Common myeloid progenitor, CD34-positive (primary cell): Measurements from ENCODE around the gene AKT3.
A peak's percentile ranks its signal among the peaks of the same experiment; 100 is the strongest.

Source experiments
- CTCF ChIA-PET: fragments of 350-600 bp; sonication (Branson Sonifier 250); formaldehyde crosslinking; loops from one replicate; lab custom pipeline; 2021; ENCODE audit warnings: antibody characterized with exemption; lab: Charles Lee
- POLR2A ChIA-PET: fragments of 350-600 bp; sonication (Branson Sonifier 250); formaldehyde crosslinking; loops from one replicate; lab custom pipeline; 2021; ENCODE audit warnings: antibody characterized with exemption; lab: Charles Lee
- DNase-seq, 3 donors: peaks; one replicate each; pipeline versions ENCODE4 v3.0.0 to v3.0.0-alpha.2; 2013
- H3K27ac ChIP-seq, 2 experiments: 1 replicate in 1 of 2; 2 replicates in 1 of 2; pipeline ENCODE4 v1.7.0; 2013; ENCODE audit warnings: inconsistent platforms in 2 of 2, low read length in 2 of 2, mild to moderate bottlenecking in 2 of 2, low read depth in 1 of 2, moderate library complexity in 1 of 2; ENCODE audit not compliant: severe bottlenecking in 2 of 2, insufficient read depth in 1 of 2, poor library complexity in 1 of 2
- H3K27me3 ChIP-seq, 5 experiments: replicated peaks in 2 of 5; 1 replicate in 3 of 5; 2 replicates in 2 of 5; pipeline versions ENCODE4 v1.6.1 to v1.7.0; 2013; ENCODE audit warnings: low read length in 4 of 5, mild to moderate bottlenecking in 2 of 5, moderate library complexity in 2 of 5, inconsistent platforms in 1 of 5; ENCODE audit not compliant: insufficient read depth in 5 of 5, control insufficient read depth in 4 of 5
- H3K36me3 ChIP-seq, 4 experiments: 1 replicate in 2 of 4; 2 replicates in 2 of 4; pipeline versions ENCODE4 v1.6.1 to v1.7.0; 2013; ENCODE audit warnings: low read length in 3 of 4, control low read depth in 1 of 4, mild to moderate bottlenecking in 1 of 4; ENCODE audit not compliant: control insufficient read depth in 4 of 4, insufficient read depth in 4 of 4
- H3K4me1 ChIP-seq, 4 experiments: 1 replicate in 3 of 4; 2 replicates in 1 of 4; pipeline versions ENCODE4 v1.6.1 to v1.7.1; 2013; ENCODE audit warnings: low read length in 3 of 4, mild to moderate bottlenecking in 3 of 4, control low read depth in 1 of 4, inconsistent platforms in 1 of 4, moderate library complexity in 1 of 4; ENCODE audit not compliant: control insufficient read depth in 4 of 4, insufficient read depth in 4 of 4; ENCODE audit errors: control extremely low read depth in 1 of 4
- H3K4me3 ChIP-seq, 7 experiments: 1 replicate in 4 of 7; 2 replicates in 3 of 7; pipeline versions ENCODE4 v1.5.1 to v1.7.0; 2013; ENCODE audit warnings: mild to moderate bottlenecking in 7 of 7, low read length in 6 of 7, moderate library complexity in 6 of 7, inconsistent platforms in 2 of 7, low read depth in 2 of 7, control low read depth in 1 of 7; ENCODE audit not compliant: insufficient read depth in 4 of 7, control insufficient read depth in 1 of 7; ENCODE audit errors: extremely low read depth in 1 of 7
- H3K9me3 ChIP-seq, 5 experiments: 1 replicate in 4 of 5; 2 replicates in 1 of 5; pipeline versions ENCODE4 v1.6.1 to v1.7.1; 2013; ENCODE audit warnings: low read length in 4 of 5, mild to moderate bottlenecking in 2 of 5, inconsistent platforms in 1 of 5, low read depth in 1 of 5, moderate library complexity in 1 of 5; ENCODE audit not compliant: control insufficient read depth in 4 of 5, insufficient read depth in 2 of 5; ENCODE audit errors: control extremely low read depth in 1 of 5
- WGBS: methylation state at CpG from one replicate; pipeline ENCODE4 v1.1.5; 2013; ENCODE audit not compliant: insufficient coverage; 5-methylcytosine and 5-hydroxymethylcytosine counted together

Gene AKT3

GRCh38 chr1:243495442-243496186 is 354.4 kb downstream of the AKT3 start:
- WGBS = 63% methylated on average over 24 of the region's 24 CpGs
- ChIA-PET CTCF (interaction anchor here (0.6 to 1.8 kb wide), 6 partner anchors 8 to 162 kb away, joined by 3 to 9 read pairs (median 3); no protein-coding TSS in a partner anchor), POLR2A (no interaction called here)
- peak; percentile 73 to 94 (median 92) for DNase-seq
- Histone ChIP-seq H3K9me3 (no peaks in the 10 kb centered on the region), H3K4me1 (peaks cover 0 to 25% (median 21%) of the 10 kb centered on the region in 4 experiments), H3K4me3 (peak overlapping the region in 4 of 7 experiments; percentile 6 to 64 (median 44)), H3K27me3 (no peaks in the 10 kb centered on the region), H3K27ac (peak overlapping the region; percentile 62 to 84), H3K36me3 (peaks cover 0 to 31% (median 25%) of the 10 kb centered on the region in 4 experiments)

- Histone ChIP-seq H3K36me3 (peaks cover 0 to 29% (median 27%) of the 10 kb centered on the region in 4 experiments), H3K4me1 (peaks cover 0 to 25% (median 21%) of the 10 kb centered on the region in 4 experiments), H3K27me3 (no peaks in the 10 kb centered on the region), H3K9me3 (no peaks in the 10 kb centered on the region), H3K4me3 (no peak overlapping the region), H3K27ac (no peak overlapping the region)
- peak in 1 of 3 donors; percentile 25 for DNase-seq
- 91% methylated on average over 14 of the region's 15 CpGs for WGBS
- POLR2A ChIA-PET = no interaction called here
- CTCF ChIA-PET = interaction anchor here (1.0 to 1.8 kb wide), 4 partner anchors 9 to 21 kb away, joined by 3 to 9 read pairs (median 3); no protein-coding TSS in a partner anchor
Observed at GRCh38 chr1:243494741-243495431, 355.2 kb downstream of the AKT3 start.

- no peaks in the 10 kb centered on the region for H3K27me3 ChIP-seq
- POLR2A ChIA-PET = interaction anchor here (0.9 kb wide), 1 partner anchor 11 kb away, joined by 3 read pairs; no protein-coding TSS in a partner anchor
- H3K4me3 ChIP-seq = no peak overlapping the region
- CTCF ChIA-PET = interaction anchor here (1.2 to 1.5 kb wide), 4 partner anchors 10 to 84 kb away, joined by 3 read pairs; no protein-coding TSS in a partner anchor
- no peaks in the 10 kb centered on the region for H3K9me3 ChIP-seq
- peaks cover 0 to 25% (median 21%) of the 10 kb centered on the region in 4 experiments for H3K4me1 ChIP-seq
- H3K36me3 ChIP-seq = peaks cover 6 to 38% (median 26%) of the 10 kb centered on the region in 4 experiments
- H3K27ac ChIP-seq = no peak overlapping the region
- DNase-seq = no peak
- 98% methylated on average over 7 of the region's 14 CpGs for WGBS
Observed at GRCh38 chr1:243493156-243494129, 356.6 kb downstream of the AKT3 start.

GRCh38 chr1:243490748-243491686 is 359.0 kb downstream of the AKT3 start:
- no peak overlapping the region for H3K27ac ChIP-seq
- ChIA-PET CTCF (interaction anchor here (1.4 kb wide), 1 partner anchor 8 kb away, joined by 3 read pairs; no protein-coding TSS in a partner anchor), POLR2A (no interaction called here)
- H3K4me1 ChIP-seq = peaks cover 0 to 14% (median 10%) of the 10 kb centered on the region in 4 experiments
- H3K36me3 ChIP-seq = peaks cover 6 to 41% (median 24%) of the 10 kb centered on the region in 4 experiments
- DNase-seq = no peak
- H3K27me3 ChIP-seq = no peaks in the 10 kb centered on the region
- H3K9me3 ChIP-seq = no peaks in the 10 kb centered on the region
- H3K4me3 ChIP-seq = no peak overlapping the region
- 98% methylated on average over 5 of the region's 8 CpGs for WGBS

GRCh38 chr1:243489681-243490546 is 360.1 kb downstream of the AKT3 start:
- Histone ChIP-seq H3K4me3 (no peak overlapping the region), H3K27ac (no peak overlapping the region), H3K27me3 (no peaks in the 10 kb centered on the region), H3K4me1 (peaks cover 0 to 3% (median under 1%) of the 10 kb centered on the region in 4 experiments), H3K9me3 (no peaks in the 10 kb centered on the region), H3K36me3 (peaks cover 6 to 41% (median 24%) of the 10 kb centered on the region in 4 experiments)
- no peak for DNase-seq
- CTCF ChIA-PET = no interaction called here
- WGBS = 99% methylated on average over 21 of the region's 21 CpGs
- POLR2A ChIA-PET = no interaction called here
